GM21825 (cell line): Measurements from ENCODE around the gene ZRANB3.
"Not testable (repeated sequence)": the region's sequence is repeated elsewhere in the genome, so short reads cannot be mapped to it uniquely, and the experiment has no call there.

ENCODE experiments used
- ATAC-seq: cut with Tn5 transposase; IDR thresholded peaks from one replicate; pipeline ENCODE4 v1.9.1; 2021; ENCODE audit warnings: mild to moderate bottlenecking, moderate library complexity; ENCODE audit not compliant: unreplicated experiment

Gene ZRANB3

DNA sequence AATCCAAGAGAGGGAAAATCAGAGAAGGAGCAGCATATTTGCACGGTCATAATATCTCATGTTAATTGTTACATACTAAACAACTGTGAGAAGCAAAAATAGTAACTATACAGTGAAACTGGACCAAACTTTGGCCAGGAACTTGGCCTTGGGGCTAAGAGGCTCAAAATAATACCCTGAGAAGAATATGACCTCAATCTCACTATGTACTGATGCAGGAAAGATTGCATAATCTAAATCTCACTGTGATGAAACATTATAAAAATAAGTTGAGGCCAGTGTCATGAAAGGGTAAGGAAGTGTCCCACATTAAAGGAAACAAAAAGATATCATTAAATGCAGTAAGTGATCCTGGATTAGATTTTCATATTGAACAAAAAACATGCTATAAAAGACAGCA lies 36.5 kb downstream of the ZRANB3 start:
- ATAC-seq, result no peak

DNA sequence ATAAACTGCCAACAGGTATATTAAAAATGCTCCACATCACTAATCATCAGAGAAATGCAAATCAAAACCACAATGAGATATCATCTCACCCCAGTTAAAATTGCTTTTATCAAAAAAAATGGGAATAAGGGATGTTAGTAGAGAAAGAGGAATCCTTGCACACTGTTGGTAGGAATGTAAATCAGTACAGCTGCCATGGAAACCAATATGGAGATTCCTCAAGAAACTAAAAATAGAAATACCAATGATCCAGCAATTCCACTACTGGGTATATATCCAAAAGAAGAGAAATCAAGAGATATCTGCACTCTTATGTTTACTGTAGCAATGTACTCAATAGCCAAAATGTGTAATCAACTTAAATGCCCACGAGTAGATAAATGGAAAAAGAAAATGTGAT lies 40.6 kb downstream of the ZRANB3 start:
- no peak for ATAC-seq

DNA sequence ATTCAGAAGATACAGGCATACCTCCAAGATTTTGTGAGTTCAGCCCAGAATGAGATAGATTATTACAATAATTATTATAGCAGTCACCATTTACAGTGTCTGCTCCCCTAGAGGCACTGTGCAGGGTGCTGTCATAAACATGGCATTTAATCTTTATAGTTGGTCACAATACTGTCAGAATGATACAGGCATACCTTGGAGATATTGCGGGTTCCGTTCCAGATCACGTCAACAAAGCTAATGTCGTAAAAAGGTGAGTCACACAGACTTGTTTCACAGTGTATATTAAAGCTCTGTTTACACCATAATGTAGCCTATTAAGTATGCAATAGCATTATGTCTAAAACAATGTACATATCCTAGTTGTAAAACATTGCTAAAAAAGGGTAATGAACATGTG lies 45.6 kb downstream of the ZRANB3 start:
- no peak for ATAC-seq

DNA sequence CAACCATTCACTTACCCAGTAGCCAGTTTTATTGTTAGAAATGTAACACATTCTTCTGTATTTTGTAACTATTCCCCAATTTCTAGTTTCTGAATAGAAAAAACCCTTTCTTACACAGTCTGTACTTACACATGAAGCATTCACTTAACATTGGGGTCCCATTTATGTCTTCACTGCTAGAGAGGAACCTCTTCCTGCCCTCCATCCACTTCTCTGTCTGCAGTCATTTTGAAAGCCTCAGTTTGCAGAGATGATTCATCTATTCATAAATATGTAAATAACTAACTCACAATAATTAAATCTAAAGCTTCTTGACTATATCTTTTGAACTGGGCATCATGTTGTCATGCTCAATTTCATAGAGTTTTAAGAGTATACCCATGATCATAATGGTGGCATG lies 55.9 kb downstream of the ZRANB3 start:
- ATAC-seq, result no peak

DNA sequence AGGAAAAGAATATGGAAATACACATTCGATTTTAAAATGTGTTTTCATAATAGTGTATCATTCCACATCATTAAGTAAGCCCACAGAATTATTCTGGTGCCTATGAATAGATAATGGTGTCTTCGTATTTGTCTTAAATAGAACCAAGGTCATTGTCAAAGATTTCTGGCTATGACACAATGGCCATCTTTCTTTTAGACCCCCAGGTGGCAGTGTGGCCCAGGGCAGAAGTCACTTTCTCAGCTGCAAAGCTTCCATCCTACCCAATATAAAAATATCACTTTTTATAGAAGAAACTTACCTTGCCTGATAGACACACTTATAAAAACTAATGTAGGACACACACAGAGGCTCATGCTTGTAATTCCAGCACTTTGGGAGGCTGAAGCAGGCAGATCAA lies 57.5 kb downstream of the ZRANB3 start:
- no peak for ATAC-seq

DNA sequence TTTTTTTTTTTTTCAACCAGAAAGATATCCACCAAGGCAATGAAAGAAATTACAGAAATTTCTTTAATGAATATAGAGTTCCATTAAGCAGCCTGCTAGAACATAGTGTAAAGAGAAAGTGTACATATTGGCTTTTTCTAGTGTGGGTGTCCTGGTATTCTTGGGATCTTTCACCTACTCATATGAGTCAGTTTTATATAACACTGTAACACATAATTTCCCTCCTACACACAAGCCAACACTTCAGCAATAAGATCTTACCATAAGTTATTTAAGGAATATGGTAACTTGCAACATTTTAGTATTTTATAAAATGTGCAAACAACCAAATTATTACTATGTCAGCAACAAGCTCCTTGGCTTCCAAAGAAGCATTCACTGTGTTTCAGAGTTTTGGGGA lies 59.9 kb downstream of the ZRANB3 start:
- ATAC-seq, result no peak

DNA sequence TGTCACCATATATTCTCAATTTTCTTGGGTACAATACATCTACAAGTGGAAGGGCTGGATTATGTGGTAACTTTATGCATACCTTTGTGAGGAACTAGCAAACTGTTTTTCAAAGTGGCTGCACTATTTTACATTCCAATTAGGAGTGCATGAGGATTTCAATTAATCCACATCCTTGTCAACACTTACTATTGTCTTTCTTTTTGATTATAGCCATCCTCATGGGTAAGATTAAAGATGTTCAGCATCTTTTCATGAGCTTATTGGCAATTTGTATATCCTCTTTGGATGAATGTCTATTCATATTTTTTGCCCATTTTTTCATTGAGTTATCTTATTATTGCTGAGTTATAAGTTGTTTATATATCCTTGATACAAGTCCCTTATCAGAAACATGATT lies 73.7 kb downstream of the ZRANB3 start:
- no peak for ATAC-seq

DNA sequence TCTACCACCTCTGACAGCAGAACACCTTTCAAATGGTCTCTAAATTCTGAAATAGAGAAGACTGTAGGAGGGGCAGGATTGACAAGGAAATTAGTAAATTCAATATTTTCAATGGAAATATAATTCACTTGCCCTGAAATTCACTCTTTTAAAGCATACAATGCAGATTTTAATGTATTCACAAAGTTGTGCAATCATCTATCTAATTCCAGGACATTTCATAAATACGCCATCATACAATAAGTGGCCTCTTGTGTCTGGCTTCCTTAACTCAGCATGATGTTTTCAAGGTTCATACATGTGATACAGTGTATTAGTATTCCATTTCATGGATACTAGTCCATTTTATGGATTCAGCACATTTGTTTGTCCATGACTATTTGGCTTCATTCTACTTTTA lies 74.2 kb downstream of the ZRANB3 start:
- ATAC-seq, result no peak

DNA sequence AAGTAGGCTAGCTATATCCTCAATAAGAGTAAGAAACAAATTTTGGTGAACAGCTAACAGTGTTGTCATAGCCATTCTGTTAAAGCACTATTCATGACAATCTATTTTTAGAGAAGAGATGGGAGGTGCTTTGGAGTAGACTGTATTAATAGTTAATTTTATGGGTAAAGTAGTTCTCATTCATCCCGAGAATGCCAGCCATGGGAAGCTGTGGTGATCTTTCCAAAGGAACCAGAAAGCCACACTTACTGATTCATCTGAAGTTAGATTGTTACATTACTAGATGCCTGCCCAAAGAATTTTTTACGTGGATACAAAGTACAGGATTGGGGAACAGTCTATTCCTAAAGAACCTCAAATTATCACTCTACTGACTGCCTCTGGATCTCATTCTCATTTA lies 74.6 kb downstream of the ZRANB3 start:
- ATAC-seq, result no peak

DNA sequence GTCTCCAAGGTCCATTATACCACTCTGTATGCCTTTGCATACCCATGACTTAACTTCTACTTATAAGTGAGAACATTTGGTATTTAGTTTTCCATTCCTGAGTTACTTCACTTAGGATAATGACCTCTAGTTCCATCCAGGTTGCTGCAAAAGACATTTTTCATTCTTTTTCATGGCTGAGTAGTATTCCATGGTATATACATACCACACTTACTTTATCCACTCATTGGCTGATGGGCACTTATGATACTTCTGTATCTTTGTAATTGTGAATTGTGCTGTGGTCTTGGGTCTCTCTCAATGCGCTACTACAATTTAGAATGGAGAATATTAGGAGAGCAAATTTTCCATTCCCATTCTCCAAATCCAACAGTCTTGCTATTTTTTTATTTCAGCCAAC lies 76.4 kb downstream of the ZRANB3 start:
- no peak for ATAC-seq

DNA sequence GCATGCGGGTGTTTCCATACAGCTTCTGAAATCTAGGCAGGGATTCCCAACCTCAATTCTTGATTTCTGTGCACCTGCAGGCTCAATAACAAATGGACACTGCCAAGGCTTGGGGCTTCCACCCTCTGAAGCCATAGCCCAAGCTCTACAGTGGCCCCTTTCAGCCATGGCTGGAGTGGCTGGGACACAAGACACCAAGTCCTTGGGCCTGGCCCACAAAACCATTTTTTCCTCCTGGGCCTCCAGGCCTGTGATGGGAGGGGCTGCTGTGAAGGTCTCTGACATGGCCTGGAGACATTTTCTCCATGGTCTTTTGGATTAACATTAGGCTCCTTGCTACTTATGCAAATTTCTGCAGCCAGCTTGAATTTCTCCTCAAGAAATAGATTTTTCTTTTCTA lies 78.0 kb downstream of the ZRANB3 start:
- not testable (repeated sequence) for ATAC-seq

DNA sequence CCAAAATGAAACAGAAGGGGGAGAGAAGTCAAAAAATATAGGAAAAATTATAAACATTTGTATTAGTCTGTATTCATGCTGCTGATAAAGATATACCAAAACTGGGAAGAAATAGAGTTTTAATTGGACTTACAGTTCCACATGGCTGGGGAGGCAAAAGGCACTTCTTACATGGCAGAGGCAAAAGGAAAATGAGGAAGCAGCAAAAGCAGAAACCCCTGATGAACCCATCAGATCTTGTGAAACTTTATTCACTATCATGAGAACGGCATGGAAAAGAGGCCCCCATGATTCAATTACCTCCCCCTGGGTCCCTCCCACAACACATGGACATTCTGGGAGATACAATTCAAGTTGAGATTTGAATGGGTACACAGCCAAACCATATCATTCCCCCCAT lies 79.1 kb downstream of the ZRANB3 start:
- ATAC-seq, result no peak

DNA sequence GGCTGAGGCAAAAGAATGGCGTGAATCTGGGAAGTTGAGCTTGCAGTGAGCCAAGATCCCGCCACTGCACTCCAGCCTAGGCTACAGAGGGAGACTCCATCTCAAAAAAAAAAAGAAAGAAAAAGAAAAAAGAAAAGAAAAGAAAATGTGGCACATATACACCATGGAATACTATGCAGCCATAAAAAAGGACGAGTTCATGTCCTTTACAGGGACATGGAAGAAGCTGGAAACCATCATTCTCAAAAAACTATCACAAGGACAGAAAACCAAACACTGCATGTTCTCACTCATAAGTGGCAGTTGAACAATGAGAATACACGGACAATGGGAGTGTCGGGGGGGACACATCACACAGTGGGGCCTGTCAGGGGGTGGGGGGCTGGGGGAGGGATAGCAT lies 88.0 kb downstream of the ZRANB3 start:
- ATAC-seq, result not testable (repeated sequence)

DNA sequence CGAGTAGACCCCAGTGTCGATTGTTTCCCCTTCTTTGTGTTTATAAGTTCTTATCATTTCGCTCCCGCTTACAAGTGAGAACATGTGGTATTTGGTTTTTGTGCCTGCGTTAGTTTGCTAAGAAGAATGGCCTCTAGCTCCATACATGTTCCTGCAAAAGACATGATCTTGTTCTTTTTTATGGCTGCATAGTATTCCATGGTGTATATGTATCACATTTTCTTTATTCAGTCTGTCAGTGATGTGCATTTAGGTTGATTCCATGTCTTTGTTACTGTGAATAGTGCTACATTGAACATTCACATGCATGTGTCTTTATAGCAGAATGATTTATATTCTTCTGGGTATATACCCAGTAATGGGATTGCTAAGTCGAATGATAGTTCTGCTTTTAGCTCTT lies 95.9 kb downstream of the ZRANB3 start:
- not testable (repeated sequence) for ATAC-seq

DNA sequence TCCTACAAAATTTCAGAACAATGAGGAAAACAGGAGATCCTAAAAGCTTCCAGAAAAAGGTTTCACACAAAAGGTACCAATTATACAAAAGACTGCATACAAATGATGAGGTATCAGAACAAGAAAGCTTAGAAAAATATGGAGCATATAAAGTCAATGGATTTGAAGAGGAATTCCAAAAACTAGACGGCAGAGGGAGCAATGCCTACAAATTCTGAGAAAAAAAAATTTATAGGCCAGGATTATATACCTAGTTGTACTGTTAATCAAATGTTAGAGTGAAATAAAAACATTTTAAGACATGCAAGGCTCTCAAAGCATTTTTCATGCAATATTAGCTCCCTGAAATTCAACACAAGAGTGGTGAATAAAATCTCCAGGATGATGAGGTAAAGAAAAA lies 106.2 kb downstream of the ZRANB3 start:
- ATAC-seq, result no peak

DNA sequence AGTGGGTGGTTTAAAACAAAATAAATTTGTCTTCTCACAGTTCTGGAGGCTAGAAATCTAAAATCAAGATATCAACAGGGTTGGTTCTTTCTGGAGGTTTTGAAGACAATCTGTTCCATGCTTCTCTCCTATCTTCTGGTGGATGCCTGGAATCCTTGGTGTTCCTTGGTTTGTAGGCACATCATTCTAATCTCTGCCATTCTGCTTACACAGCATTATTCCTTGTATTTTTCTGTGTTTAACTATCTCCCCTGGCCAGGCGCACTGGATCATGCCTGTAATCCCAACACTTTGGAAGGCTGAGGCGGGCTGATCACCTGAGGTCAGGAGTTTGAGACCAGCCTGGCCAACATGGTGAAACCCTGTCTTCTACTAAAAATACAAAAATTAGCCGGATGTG lies 108.1 kb downstream of the ZRANB3 start:
- no peak for ATAC-seq

DNA sequence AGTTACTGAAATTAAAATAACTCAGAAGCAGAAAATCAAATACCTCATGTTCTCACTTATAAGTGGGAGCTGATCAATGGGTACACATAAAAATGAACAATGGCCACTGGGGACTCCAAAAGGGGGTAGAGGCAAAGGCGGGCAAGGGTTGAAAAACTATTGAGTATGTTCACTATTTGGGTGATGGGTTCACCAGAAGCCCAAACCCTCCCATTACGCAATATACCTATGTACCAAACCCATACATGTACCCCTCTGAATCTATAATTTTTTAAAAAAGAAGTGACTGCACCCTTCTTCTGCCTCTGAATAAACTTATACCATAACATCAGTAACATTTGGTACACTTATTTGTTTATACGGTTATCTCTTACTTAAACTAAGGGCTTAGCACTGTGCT lies 119.4 kb downstream of the ZRANB3 start:
- no peak for ATAC-seq

DNA sequence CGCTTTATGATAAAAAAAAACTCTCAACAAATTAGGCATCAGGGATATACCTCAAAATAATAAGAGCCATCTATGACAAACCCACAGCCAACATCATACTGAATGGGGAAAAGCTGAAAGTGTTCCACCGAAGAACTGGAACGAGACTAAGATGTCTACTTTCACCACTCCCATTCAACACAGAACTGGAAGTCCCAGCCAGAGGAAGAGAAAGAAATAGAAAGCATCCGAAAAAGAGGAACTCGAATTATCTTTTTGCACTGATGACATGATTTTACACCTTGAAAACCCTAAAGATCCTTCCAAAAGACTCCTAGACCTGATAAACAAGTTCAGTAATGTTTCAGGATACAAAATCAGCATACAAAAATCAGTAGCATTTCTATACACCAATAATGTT lies 121.6 kb downstream of the ZRANB3 start:
- no peak for ATAC-seq

DNA sequence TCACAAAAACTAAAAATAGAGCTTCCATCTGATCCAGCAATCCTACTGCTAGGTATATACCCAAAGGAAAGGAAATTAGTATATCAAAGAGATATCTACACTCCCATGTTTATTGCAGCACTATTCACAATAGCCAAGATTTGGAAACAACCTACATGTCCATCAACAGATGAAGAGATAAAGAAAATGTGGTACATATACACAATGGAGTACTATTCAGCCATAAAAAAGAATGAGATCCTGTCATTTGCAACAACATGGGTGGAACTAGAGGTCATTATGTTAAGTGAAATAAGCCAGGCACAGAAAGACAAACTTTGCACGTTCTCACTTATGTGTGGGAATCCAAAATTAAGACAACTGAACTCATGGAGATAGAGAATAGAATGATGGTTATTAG lies 134.8 kb downstream of the ZRANB3 start:
- ATAC-seq, result not testable (repeated sequence)

DNA sequence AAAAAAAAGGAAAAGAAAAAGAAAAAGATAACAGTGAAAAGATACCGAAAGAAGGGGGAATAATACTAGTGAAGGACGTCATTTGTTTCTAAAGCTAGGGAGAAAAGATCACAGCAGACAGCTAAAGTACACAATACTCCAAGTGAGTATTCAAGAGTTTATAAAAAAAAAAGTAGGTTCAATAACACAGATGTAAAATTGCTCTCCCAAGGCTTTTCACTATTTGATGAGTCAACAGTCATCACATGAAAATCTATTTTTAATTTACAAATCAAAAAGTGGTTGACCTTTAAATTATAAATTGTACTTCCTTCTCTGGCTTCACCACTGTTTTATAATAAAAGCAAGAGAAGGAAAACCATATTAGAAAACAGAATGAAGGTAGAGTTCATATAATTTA lies 144.0 kb downstream of the ZRANB3 start:
- no peak for ATAC-seq

DNA sequence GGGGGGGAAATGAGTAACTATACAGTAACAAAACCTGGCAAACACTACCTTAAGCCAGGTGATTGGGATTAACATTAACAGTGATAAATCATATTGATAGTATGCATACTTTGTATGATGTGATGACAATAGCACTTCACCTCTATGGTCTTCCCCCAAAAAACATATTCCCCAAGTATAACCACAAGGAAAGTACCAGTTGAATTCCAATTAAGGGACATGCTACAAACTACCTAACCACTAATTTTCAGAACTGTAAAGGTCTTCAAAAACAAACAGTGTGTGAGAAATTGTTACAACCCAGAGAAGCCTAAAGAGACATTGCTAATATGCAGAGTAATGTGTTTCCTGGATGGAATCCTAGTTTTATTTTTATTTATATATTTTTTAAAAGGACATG lies 152.4 kb downstream of the ZRANB3 start:
- no peak for ATAC-seq

DNA sequence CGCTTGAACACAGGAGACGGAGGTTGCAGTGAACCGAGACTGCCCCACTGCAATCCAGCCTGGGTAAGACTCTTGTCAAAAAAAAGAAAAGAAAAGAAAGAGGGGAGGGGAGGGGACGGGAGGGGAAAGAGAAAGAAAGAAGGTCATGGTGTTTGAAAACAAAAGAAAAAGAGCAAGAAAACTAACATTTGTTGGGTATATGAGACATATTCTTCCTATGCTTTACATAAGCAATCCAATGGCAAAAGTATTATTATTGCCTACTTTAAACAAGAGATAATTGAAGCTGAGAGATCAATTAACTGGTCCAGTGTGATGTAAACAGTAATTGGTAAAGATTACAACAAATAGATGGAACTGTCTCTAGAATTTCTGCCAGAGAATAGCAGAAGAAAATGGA lies 157.3 kb downstream of the ZRANB3 start:
- ATAC-seq, result no peak

DNA sequence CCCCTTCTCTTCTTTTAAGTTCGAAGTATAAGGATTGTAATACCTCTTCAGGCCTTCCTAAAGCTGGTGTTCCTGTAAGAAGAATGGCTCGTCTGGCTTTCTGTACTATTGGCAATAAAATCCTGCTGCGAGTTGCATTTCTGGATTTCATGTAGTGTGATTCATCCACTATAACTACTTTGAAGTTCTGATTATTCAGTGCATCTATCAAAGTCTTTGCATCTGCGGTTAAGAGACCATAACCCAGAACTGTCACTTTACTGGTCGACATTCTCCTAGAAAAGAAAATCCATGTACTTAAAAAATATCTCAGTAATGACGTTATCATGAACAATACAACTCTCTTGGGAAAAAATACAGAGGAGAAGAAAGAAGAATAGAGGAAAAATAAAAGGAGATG lies 181.1 kb downstream of the ZRANB3 start:
- no peak for ATAC-seq

DNA sequence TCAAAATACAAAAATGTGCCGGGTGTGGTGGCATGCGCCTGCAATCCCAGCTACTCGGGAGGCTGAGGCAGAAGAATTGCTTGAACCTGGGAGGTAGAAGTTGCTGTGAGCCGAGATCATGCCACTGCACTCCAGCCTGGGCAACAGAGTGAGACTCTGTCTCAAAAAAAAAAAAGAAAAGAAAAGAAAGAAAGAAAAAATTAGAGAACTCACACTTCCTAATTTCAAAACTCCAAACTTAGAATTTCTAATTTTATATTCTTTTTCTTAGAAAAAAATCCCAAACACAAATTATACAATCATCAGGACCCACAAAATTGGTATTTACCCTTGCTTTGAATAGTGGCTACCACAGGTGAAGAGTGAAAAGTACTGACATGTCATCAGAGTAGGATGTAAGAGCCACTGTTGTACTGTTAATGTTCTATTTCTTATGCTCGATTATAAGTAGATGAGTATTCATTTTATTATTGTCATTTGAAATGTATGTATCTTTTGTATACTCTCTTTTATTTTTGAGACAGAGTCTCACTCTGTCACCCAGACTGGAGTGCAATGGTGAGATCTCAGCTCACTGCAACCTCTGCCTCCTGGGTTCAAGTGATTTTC lies 182.8 kb downstream of the ZRANB3 start:
- not testable (repeated sequence) for ATAC-seq
